Measurements from ENCODE around the gene HS6ST1. TPM values are rescaled to one million over a fixed set of nuclear protein-coding genes. Genes with fewer than 3 reads are reported as not detected.
A peak's percentile ranks its signal among the peaks of the same experiment; 100 is the strongest.

The HS6ST1 gene
- total and polyA plus RNA-seq, 4 experiments from 2014 or later, result 1.2 to 13.3 (median 8.4) TPM

- peak in 1 of 5 donors; percentile 22 for DNase-seq
- peaks cover 2 to 3% of the 10 kb centered on the region in 2 donors for H3K36me3 Mint-ChIP-seq
- Histone ChIP-seq H3K36me3 (ENCODE audit: insufficient read depth, low read length) (no peaks in the 10 kb centered on the region), H3K4me1 (ENCODE audit: insufficient read depth, low read length) (no peaks in the 10 kb centered on the region), H3K27ac (ENCODE audit: low read depth, low read length) (no peak overlapping the region), H3K9me3 (ENCODE audit: control insufficient read depth in 1 of 2, low read length in 2 of 2) (no peaks in the 10 kb centered on the region), H3K27me3 (ENCODE audit: insufficient read depth, low read length) (no peaks in the 10 kb centered on the region), H3K4me3 (ENCODE audit: low read length in 2 of 2) (no peak overlapping the region)
- intact Hi-C loops (cut with micrococcal nuclease), result no loop called here
- ChIA-PET POLR2A (ENCODE audit: partially characterized antibody) (no interaction called here), CTCF (ENCODE audit: partially characterized antibody) (no interaction called here)
- peaks cover 4 to 16% (median 8%) of the 10 kb centered on the region in 4 donors for H3K4me1 Mint-ChIP-seq
- no peaks in the 10 kb centered on the region for H3K9me3 Mint-ChIP-seq
- H3K27ac Mint-ChIP-seq, result peak overlapping the region in 1 of 7 donors; percentile 17
- H3K27me3 Mint-ChIP-seq, result no peaks in the 10 kb centered on the region
- no peak overlapping the region for H3K4me3 Mint-ChIP-seq
These were observed 11.1 kb downstream of the HS6ST1 start for GRCh38 chr2:128307595-128307994.

GRCh38 chr2:128306931-128307460, 11.7 kb downstream of the HS6ST1 start:
- Mint-ChIP-seq H3K27ac (no peak overlapping the region), H3K27me3 (no peaks in the 10 kb centered on the region), H3K36me3 (peaks cover 2 to 3% of the 10 kb centered on the region in 2 donors), H3K9me3 (no peaks in the 10 kb centered on the region), H3K4me1 (peaks cover 2 to 11% (median 8%) of the 10 kb centered on the region in 4 donors), H3K4me3 (no peak overlapping the region)
- peak in 1 of 5 donors; percentile 27 for DNase-seq
- intact Hi-C loops (cut with micrococcal nuclease), result no loop called here
- Histone ChIP-seq H3K27ac (ENCODE audit: low read depth, low read length) (no peak overlapping the region), H3K27me3 (ENCODE audit: insufficient read depth, low read length) (no peaks in the 10 kb centered on the region), H3K9me3 (ENCODE audit: control insufficient read depth in 1 of 2, low read length in 2 of 2) (no peaks in the 10 kb centered on the region), H3K4me1 (ENCODE audit: insufficient read depth, low read length) (no peaks in the 10 kb centered on the region), H3K4me3 (ENCODE audit: low read length in 2 of 2) (no peak overlapping the region), H3K36me3 (ENCODE audit: insufficient read depth, low read length) (no peaks in the 10 kb centered on the region)
- POLR2A ChIA-PET (ENCODE audit: partially characterized antibody), result no interaction called here
- CTCF ChIA-PET (ENCODE audit: partially characterized antibody), result no interaction called here

- H3K27ac ChIP-seq (ENCODE audit: low read depth, low read length), result no peak overlapping the region
- Mint-ChIP-seq H3K4me3 (no peak overlapping the region), H3K27ac (no peak overlapping the region), H3K27me3 (no peaks in the 10 kb centered on the region), H3K36me3 (peaks cover 2 to 3% of the 10 kb centered on the region in 2 donors), H3K4me1 (peaks cover 2 to 10% (median 7%) of the 10 kb centered on the region in 4 donors), H3K9me3 (no peaks in the 10 kb centered on the region)
- H3K9me3 ChIP-seq (ENCODE audit: control insufficient read depth in 1 of 2, low read length in 2 of 2), result no peaks in the 10 kb centered on the region
- no peaks in the 10 kb centered on the region for H3K27me3 ChIP-seq (ENCODE audit: insufficient read depth, low read length)
- ChIA-PET CTCF (ENCODE audit: partially characterized antibody) (no interaction called here), POLR2A (ENCODE audit: partially characterized antibody) (no interaction called here)
- no peak overlapping the region for H3K4me3 ChIP-seq (ENCODE audit: low read length in 2 of 2)
- no peaks in the 10 kb centered on the region for H3K36me3 ChIP-seq (ENCODE audit: insufficient read depth, low read length)
- intact Hi-C loops (cut with micrococcal nuclease), result no loop called here
- H3K4me1 ChIP-seq (ENCODE audit: insufficient read depth, low read length), result no peaks in the 10 kb centered on the region
- DNase-seq, result no peak
These were observed 12.4 kb downstream of the HS6ST1 start for GRCh38 chr2:128306081-128306930.

GRCh38 chr2:128305555-128306080, 13.1 kb downstream of the HS6ST1 start:
- Histone ChIP-seq H3K36me3 (ENCODE audit: insufficient read depth, low read length) (no peaks in the 10 kb centered on the region), H3K27ac (ENCODE audit: low read depth, low read length) (no peak overlapping the region), H3K4me1 (ENCODE audit: insufficient read depth, low read length) (no peaks in the 10 kb centered on the region), H3K9me3 (ENCODE audit: control insufficient read depth in 1 of 2, low read length in 2 of 2) (no peaks in the 10 kb centered on the region), H3K27me3 (ENCODE audit: insufficient read depth, low read length) (no peaks in the 10 kb centered on the region), H3K4me3 (ENCODE audit: low read length in 2 of 2) (no peak overlapping the region)
- CTCF ChIA-PET (ENCODE audit: partially characterized antibody), result no interaction called here
- Mint-ChIP-seq H3K9me3 (no peaks in the 10 kb centered on the region), H3K27ac (no peak overlapping the region), H3K4me1 (peaks cover 2 to 10% (median 6%) of the 10 kb centered on the region in 4 donors), H3K4me3 (no peak overlapping the region), H3K36me3 (peaks cover 2 to 3% of the 10 kb centered on the region in 2 donors), H3K27me3 (no peaks in the 10 kb centered on the region)
- intact Hi-C loops (cut with micrococcal nuclease), result no loop called here
- peak in 1 of 5 donors; percentile 34 for DNase-seq
- POLR2A ChIA-PET (ENCODE audit: partially characterized antibody), result no interaction called here

GRCh38 chr2:128304715-128305554, 13.7 kb downstream of the HS6ST1 start:
- peak in 1 of 5 donors; percentile 4 for DNase-seq
- no peaks in the 10 kb centered on the region for H3K4me1 ChIP-seq (ENCODE audit: insufficient read depth, low read length)
- Mint-ChIP-seq H3K27me3 (no peaks in the 10 kb centered on the region), H3K9me3 (no peaks in the 10 kb centered on the region), H3K4me3 (no peak overlapping the region), H3K36me3 (peaks cover 2 to 3% of the 10 kb centered on the region in 2 donors), H3K27ac (no peak overlapping the region), H3K4me1 (peaks cover 2 to 10% (median 5%) of the 10 kb centered on the region in 4 donors)
- ChIA-PET CTCF (ENCODE audit: partially characterized antibody) (no interaction called here), POLR2A (ENCODE audit: partially characterized antibody) (no interaction called here)
- H3K27me3 ChIP-seq (ENCODE audit: insufficient read depth, low read length), result no peaks in the 10 kb centered on the region
- no peak overlapping the region for H3K27ac ChIP-seq (ENCODE audit: low read depth, low read length)
- H3K36me3 ChIP-seq (ENCODE audit: insufficient read depth, low read length), result no peaks in the 10 kb centered on the region
- no peak overlapping the region for H3K4me3 ChIP-seq (ENCODE audit: low read length in 2 of 2)
- intact Hi-C loops (cut with micrococcal nuclease), result no loop called here
- H3K9me3 ChIP-seq (ENCODE audit: control insufficient read depth in 1 of 2, low read length in 2 of 2), result no peaks in the 10 kb centered on the region

- Mint-ChIP-seq H3K9me3 (no peaks in the 10 kb centered on the region), H3K27ac (no peak overlapping the region), H3K36me3 (peaks cover 0 to 2% of the 10 kb centered on the region in 2 donors), H3K4me1 (peaks cover 2 to 10% (median 6%) of the 10 kb centered on the region in 4 donors), H3K27me3 (no peaks in the 10 kb centered on the region), H3K4me3 (no peak overlapping the region)
- DNase-seq, result peak in 1 of 5 donors; percentile 22
- Histone ChIP-seq H3K4me3 (ENCODE audit: low read length in 2 of 2) (no peak overlapping the region), H3K27me3 (ENCODE audit: insufficient read depth, low read length) (no peaks in the 10 kb centered on the region), H3K27ac (ENCODE audit: low read depth, low read length) (no peak overlapping the region), H3K4me1 (ENCODE audit: insufficient read depth, low read length) (no peaks in the 10 kb centered on the region), H3K9me3 (ENCODE audit: control insufficient read depth in 1 of 2, low read length in 2 of 2) (no peaks in the 10 kb centered on the region), H3K36me3 (ENCODE audit: insufficient read depth, low read length) (no peaks in the 10 kb centered on the region)
- POLR2A ChIA-PET (ENCODE audit: partially characterized antibody), result no interaction called here
- CTCF ChIA-PET (ENCODE audit: partially characterized antibody), result no interaction called here
- intact Hi-C loops (cut with micrococcal nuclease), result no loop called here
These were observed 14.3 kb downstream of the HS6ST1 start for GRCh38 chr2:128304330-128304714.

- H3K4me3 Mint-ChIP-seq, result no peak overlapping the region
- no peak for DNase-seq
- no peaks in the 10 kb centered on the region for H3K4me1 ChIP-seq (ENCODE audit: insufficient read depth, low read length)
- peaks cover 0 to 2% of the 10 kb centered on the region in 2 donors for H3K36me3 Mint-ChIP-seq
- H3K36me3 ChIP-seq (ENCODE audit: insufficient read depth, low read length), result no peaks in the 10 kb centered on the region
- H3K9me3 ChIP-seq (ENCODE audit: control insufficient read depth in 1 of 2, low read length in 2 of 2), result no peaks in the 10 kb centered on the region
- H3K9me3 Mint-ChIP-seq, result no peaks in the 10 kb centered on the region
- intact Hi-C loops (cut with micrococcal nuclease), result no loop called here
- CTCF ChIA-PET (ENCODE audit: partially characterized antibody), result no interaction called here
- no peak overlapping the region for H3K27ac ChIP-seq (ENCODE audit: low read depth, low read length)
- H3K27me3 ChIP-seq (ENCODE audit: insufficient read depth, low read length), result no peaks in the 10 kb centered on the region
- H3K27me3 Mint-ChIP-seq, result no peaks in the 10 kb centered on the region
- peaks cover 2 to 10% (median 6%) of the 10 kb centered on the region in 4 donors for H3K4me1 Mint-ChIP-seq
- H3K4me3 ChIP-seq (ENCODE audit: low read length in 2 of 2), result no peak overlapping the region
- POLR2A ChIA-PET (ENCODE audit: partially characterized antibody), result no interaction called here
- H3K27ac Mint-ChIP-seq, result no peak overlapping the region
These were observed 14.8 kb downstream of the HS6ST1 start for GRCh38 chr2:128303911-128304310.
